Pancreas (tissue), 10 donors: ENCODE measurements around the gene FSTL4. TPM values are rescaled to one million over a fixed set of nuclear protein-coding genes. Genes with fewer than 3 reads are reported as not detected.
"Not testable (repeated sequence)": the region's sequence is repeated elsewhere in the genome, so short reads cannot be mapped to it uniquely, and the experiment has no call there.

Source experiments
- ATAC-seq, 4 donors: fragments of 200-7000 bp; cut with Tn5 transposase; one replicate each; pipeline versions ENCODE4 v1.8.0 to v1.9.1; 2020; ENCODE audit warnings: mild to moderate bottlenecking in 4 of 4, moderate library complexity in 4 of 4
- DNase-seq, 6 donors: peaks; one replicate each; pipeline ENCODE4 v3.0.0-alpha.2; 2020
- FAIRE-seq: peaks from 2 replicates; lab custom pipeline; 2012; peaks lifted over from hg19 to GRCh38; lab: Jason Lieb, UNC
- H3K27ac ChIP-seq, 4 donors: fragments of 200-600 bp; sonication (generic); 1 replicate in 3 of 4; 2 replicates in 1 of 4; pipeline versions ENCODE4 v1.5.0 to v1.8.0; 2020
- H3K27me3 ChIP-seq, 4 donors: fragments of 200-600 bp; one replicate each; pipeline ENCODE4 v1.8.0; 2021
- H3K36me3 ChIP-seq, 3 donors: fragments of 200-600 bp; sonication (generic) in 1 of 3; one replicate each; pipeline versions ENCODE4 v1.5.0 to v1.8.0; 2020 to 2021
- H3K4me1 ChIP-seq, 3 donors: fragments of 200-600 bp; one replicate each; pipeline ENCODE4 v1.8.0; 2021
- H3K4me3 ChIP-seq, 4 donors: fragments of 200-600 bp; sonication (generic) in 2 of 4; one replicate each; pipeline versions ENCODE4 v1.5.0 to v1.8.0; 2020 to 2021
- H3K9me3 ChIP-seq, 4 donors: fragments of 200-600 bp; one replicate each; pipeline ENCODE4 v1.8.0; 2021
- CTCF ChIP-seq, 4 donors: fragments of 200-600 bp; sonication (generic) in 3 of 4; IDR thresholded peaks; one replicate each; pipeline versions ENCODE4 v1.5.0 to v1.8.0; 2021; ENCODE audit warnings: antibody characterized with exemption in 4 of 4
- WGBS, 2 donors: extraction: QIAGEN DNeasy Blood & Tissue Kit; methylation state at CpG; one replicate each; pipeline ENCODE4 v1.1.7; 2013; 5-methylcytosine and 5-hydroxymethylcytosine counted together
- intact Hi-C, 3 donors: fragments of 100-400 bp; cut with DNase I; formaldehyde crosslinking; loops; one replicate each; pipeline versions ENCODE4 v1.11.1 to v1.14.2; 2022
- polyA plus RNA-seq, 2 donors: library from polyadenylated mRNA; stranded (reverse); fragments of 200-250 nt; gene quantifications; one replicate each; pipeline ENCODE4 v1.2.3, GENCODE V29; 2013
- total RNA-seq, 6 donors: library from RNA; stranded (reverse); fragmentation: NEBNext Ultra II Directional in 4 of 6; extraction: Animal tissue kit (Norgen Biotek cat#: 25700) in 4 of 6; gene quantifications; one replicate each; pipeline versions ENCODE4 v1.2.1 to v1.2.4, GENCODE V29; 2021 to 2023
- donor health status: healthy with polysubstance abuse.
- donor health status: DM: no; HTN: no; CAD: no; lungs with moderate emphysema.
- donor health status: DM: no; HTN: no; CAD: no.
- donor health status: control.
- donor health status: control.
- donor health status: Bipolar disorder and iron deficiency.
- donor health status: DM: yes; HTN: yes; CAD: no.
- donor health status: DM: no; HTN: no; CAD: no.
- donor health status: DM: no; HTN: no; CAD: no.
- donor health status: DM: yes; HTN: yes; CAD: no.

The FSTL4 gene
- total and polyA plus RNA-seq, 8 donors: 0.68 to 2.4 (median 1.4) TPM

- 80 to 85% methylated on average over 8 of the region's 8 CpGs for WGBS, 2 donors
- intact Hi-C loops: no loop called here
- no peak overlapping the region for H3K27ac ChIP-seq
- H3K4me3 ChIP-seq: no peak overlapping the region
- FAIRE-seq: no peak
- no peaks in the 10 kb centered on the region for H3K4me1 ChIP-seq
- no peak for DNase-seq
- H3K9me3 ChIP-seq: no peaks in the 10 kb centered on the region
- ATAC-seq: no peak
- H3K27me3 ChIP-seq: no peaks in the 10 kb centered on the region
- no peaks in the 10 kb centered on the region for H3K36me3 ChIP-seq
- no peak for TF ChIP-seq CTCF (IDR thresholded peaks at IDR 0.05)
Observed at GRCh38 chr5:133192716-133193115, 419.6 kb downstream of the FSTL4 start.

GRCh38 chr5:133189881-133190280 is 422.5 kb downstream of the FSTL4 start:
- H3K4me1 ChIP-seq: no peaks in the 10 kb centered on the region
- WGBS, 2 donors: 73 to 79% methylated on average over 4 of the region's 4 CpGs
- H3K4me3 ChIP-seq: no peak overlapping the region
- DNase-seq (no peak), FAIRE-seq (no peak), ATAC-seq (no peak)
- no peaks in the 10 kb centered on the region for H3K36me3 ChIP-seq
- no peak for TF ChIP-seq CTCF (IDR thresholded peaks at IDR 0.05)
- H3K27me3 ChIP-seq: no peaks in the 10 kb centered on the region
- intact Hi-C loops: no loop called here
- H3K27ac ChIP-seq: no peak overlapping the region
- no peaks in the 10 kb centered on the region for H3K9me3 ChIP-seq

- ATAC-seq: no peak
- H3K27ac ChIP-seq: no peak overlapping the region
- FAIRE-seq: no peak
Observed at GRCh38 chr5:133179405-133179804, 432.9 kb downstream of the FSTL4 start.

GRCh38 chr5:133170756-133171387 is 441.5 kb downstream of the FSTL4 start:
- WGBS, 2 donors: 60 to 79% methylated on average over 9 of the region's 9 CpGs
- H3K27ac ChIP-seq, H3K4me3 ChIP-seq, DNase-seq, FAIRE-seq, intact Hi-C loops, H3K36me3 ChIP-seq, H3K9me3 ChIP-seq, ATAC-seq, H3K4me1 ChIP-seq, H3K27me3 ChIP-seq: not testable (repeated sequence)

More at GRCh38 chr5:133179405-133179804, 432.9 kb downstream of the FSTL4 start:
- Histone ChIP-seq H3K27me3 (no peaks in the 10 kb centered on the region), H3K4me3 (no peak overlapping the region), H3K36me3 (no peaks in the 10 kb centered on the region), H3K9me3 (no peaks in the 10 kb centered on the region), H3K4me1 (no peaks in the 10 kb centered on the region)
- no peak for TF ChIP-seq CTCF (IDR thresholded peaks at IDR 0.05)
- DNase-seq: no peak
- intact Hi-C loops: no loop called here

GRCh38 chr5:133164759-133165158 is 447.6 kb downstream of the FSTL4 start:
- Histone ChIP-seq H3K4me1 (no peaks in the 10 kb centered on the region), H3K27ac (no peak overlapping the region), H3K36me3 (no peaks in the 10 kb centered on the region), H3K4me3 (no peak overlapping the region), H3K27me3 (no peaks in the 10 kb centered on the region), H3K9me3 (no peaks in the 10 kb centered on the region)
- no peak for TF ChIP-seq CTCF (IDR thresholded peaks at IDR 0.05)
- ATAC-seq: no peak
- DNase-seq: no peak
- intact Hi-C loops: no loop called here
- WGBS, 2 donors: 62 to 81% methylated on average over 2 of the region's 2 CpGs
- no peak for FAIRE-seq
